ENCODE data around the gene ADGRG4.
"Not testable (repeated sequence)": the region's sequence is repeated elsewhere in the genome, so short reads cannot be mapped to it uniquely, and the experiment has no call there.

Gene ADGRG4

GRCh38 chrX:136387951-136388502, 87.3 kb downstream of the ADGRG4 start:
- DNase-seq (ENCODE audit: low read depth), result no peak

GRCh38 chrX:136390921-136391320, 90.2 kb downstream of the ADGRG4 start:
- DNase-seq (ENCODE audit: low read depth), result no peak

GRCh38 chrX:136395271-136395670, 94.5 kb downstream of the ADGRG4 start:
- no peak for DNase-seq (ENCODE audit: low read depth)

GRCh38 chrX:136397001-136397400, 96.2 kb downstream of the ADGRG4 start:
- no peak for DNase-seq (ENCODE audit: low read depth)

- DNase-seq (ENCODE audit: low read depth), result no peak
Observed at GRCh38 chrX:136405126-136405525, 104.4 kb downstream of the ADGRG4 start.

- DNase-seq (ENCODE audit: low read depth), result no peak
Observed at GRCh38 chrX:136417806-136418205, 117.0 kb downstream of the ADGRG4 start.

GRCh38 chrX:136421338-136421737, 120.6 kb downstream of the ADGRG4 start:
- DNase-seq (ENCODE audit: low read depth), result no peak

- no peak for DNase-seq (ENCODE audit: low read depth)
Observed at GRCh38 chrX:136423724-136424123, 123.0 kb downstream of the ADGRG4 start.

- DNase-seq (ENCODE audit: low read depth), result no peak
Observed at GRCh38 chrX:136425996-136426395, 125.2 kb downstream of the ADGRG4 start.

GRCh38 chrX:136431625-136432024, 130.9 kb downstream of the ADGRG4 start:
- DNase-seq (ENCODE audit: low read depth), result no peak

- no peak for DNase-seq (ENCODE audit: low read depth)
Observed at GRCh38 chrX:136437774-136438173, 137.0 kb downstream of the ADGRG4 start.

- DNase-seq (ENCODE audit: low read depth), result no peak
Observed at GRCh38 chrX:136438192-136438591, 137.4 kb downstream of the ADGRG4 start.

- not testable (repeated sequence) for DNase-seq (ENCODE audit: low read depth)
Observed at GRCh38 chrX:136445674-136446073, 144.9 kb downstream of the ADGRG4 start.

- no peak for DNase-seq (ENCODE audit: low read depth)
Observed at GRCh38 chrX:136446208-136446607, 145.4 kb downstream of the ADGRG4 start.

- DNase-seq (ENCODE audit: low read depth), result no peak
Observed at GRCh38 chrX:136447308-136447707, 146.5 kb downstream of the ADGRG4 start.

- DNase-seq (ENCODE audit: low read depth), result no peak
Observed at GRCh38 chrX:136447968-136448367, 147.2 kb downstream of the ADGRG4 start.

- no peak for DNase-seq (ENCODE audit: low read depth)
Observed at GRCh38 chrX:136450050-136450830, 149.5 kb downstream of the ADGRG4 start.

- DNase-seq (ENCODE audit: low read depth), result no peak
Observed at GRCh38 chrX:136452614-136453013, 151.9 kb downstream of the ADGRG4 start.

- DNase-seq (ENCODE audit: low read depth), result no peak
Observed at GRCh38 chrX:136453114-136453513, 152.4 kb downstream of the ADGRG4 start.

GRCh38 chrX:136453771-136454170, 153.0 kb downstream of the ADGRG4 start:
- no peak for DNase-seq (ENCODE audit: low read depth)

GRCh38 chrX:136456133-136456532, 155.4 kb downstream of the ADGRG4 start:
- no peak for DNase-seq (ENCODE audit: low read depth)

GRCh38 chrX:136457303-136457917, 156.6 kb downstream of the ADGRG4 start:
- no peak for DNase-seq (ENCODE audit: low read depth)

GRCh38 chrX:136464589-136464988, 163.8 kb downstream of the ADGRG4 start:
- DNase-seq (ENCODE audit: low read depth), result no peak
